GM19397 (cell line): ENCODE data around the gene SMYD5.

ENCODE experiments used
- ATAC-seq: cut with Tn5 transposase; IDR thresholded peaks from one replicate; pipeline ENCODE4 v1.9.1; 2021; ENCODE audit warnings: mild to moderate bottlenecking, moderate library complexity; ENCODE audit not compliant: unreplicated experiment

SMYD5 gene

GRCh38 chr2:73203055-73203681, 10.9 kb upstream of the SMYD5 start:
- no peak for ATAC-seq

DNA sequence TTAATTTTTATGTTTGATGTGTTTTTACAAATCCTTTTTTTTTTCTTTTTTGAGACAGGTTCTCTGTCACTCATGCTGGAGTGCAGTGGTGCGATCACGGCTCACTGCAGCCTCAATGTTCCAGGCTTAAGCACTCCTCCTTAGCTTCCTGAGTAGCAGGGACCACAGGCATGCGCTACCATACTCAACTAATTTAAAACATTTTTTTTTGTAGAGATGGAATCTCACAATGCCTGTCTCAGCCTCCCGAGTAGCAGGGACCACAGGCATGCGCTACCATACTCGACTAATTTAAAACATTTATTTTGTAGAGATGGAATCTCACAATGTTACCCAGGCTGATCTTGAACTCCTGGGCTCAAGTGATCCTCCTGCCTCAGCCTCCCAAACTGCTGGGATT, 8.4 kb upstream of the SMYD5 start:
- ATAC-seq: no peak

- no peak for ATAC-seq
Observed at GRCh38 chr2:73208258-73208657, 5.8 kb upstream of the SMYD5 start.

GRCh38 chr2:73210019-73210418, 4.0 kb upstream of the SMYD5 start:
- ATAC-seq: no peak

GRCh38 chr2:73210696-73211095, 3.3 kb upstream of the SMYD5 start:
- ATAC-seq: no peak

DNA sequence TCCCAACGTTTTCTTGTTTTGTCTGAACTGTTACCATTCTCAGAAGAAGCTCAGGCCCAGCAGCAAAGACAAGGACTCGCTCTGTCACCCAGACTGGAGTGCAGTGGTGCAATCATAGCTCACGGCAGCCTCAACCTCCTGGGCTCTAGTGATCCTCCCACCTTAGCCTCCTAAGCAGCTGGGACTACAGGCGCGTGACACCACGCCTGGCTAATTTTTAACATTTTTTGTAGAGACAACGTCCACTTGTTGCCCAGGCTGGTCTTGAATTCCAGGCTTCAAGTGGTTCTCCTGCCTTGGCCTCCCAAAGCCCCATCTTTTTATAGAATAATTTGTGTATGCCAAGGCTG, 2.0 kb upstream of the SMYD5 start:
- ATAC-seq: no peak

DNA sequence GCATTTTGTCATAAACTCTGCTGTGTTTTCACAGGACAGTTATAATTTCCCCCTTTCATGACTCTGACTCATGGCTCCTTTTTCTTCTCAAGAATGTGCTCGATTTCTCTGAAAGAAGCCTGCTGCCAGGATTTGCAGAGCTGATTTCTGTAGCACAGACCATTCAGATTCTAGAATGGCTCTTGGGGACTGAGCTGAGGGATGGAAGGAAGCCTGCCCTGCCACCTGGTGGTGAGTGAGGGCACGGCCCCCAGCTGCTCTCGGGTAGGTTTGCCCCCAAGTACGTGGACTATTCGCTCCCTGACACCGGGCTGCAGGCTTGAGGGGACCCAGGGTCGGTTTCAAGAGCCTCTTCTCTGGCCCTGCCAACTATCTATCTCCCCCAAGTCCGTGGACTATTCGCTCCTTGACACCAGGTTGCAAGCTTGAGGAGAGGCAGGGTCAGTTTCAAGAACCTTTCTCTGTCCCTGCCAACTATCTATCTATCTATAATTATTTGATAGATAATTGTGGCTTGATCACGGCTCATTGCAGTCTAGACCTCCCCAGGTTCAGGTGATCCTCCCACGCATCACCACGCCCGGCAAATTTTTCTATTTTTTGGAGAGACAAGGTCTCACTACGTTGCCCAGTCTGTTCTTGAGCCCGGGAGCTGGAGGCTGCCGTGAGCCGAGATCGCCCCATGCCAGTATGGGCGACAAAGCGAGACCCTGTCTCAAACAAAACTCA, 1.4 kb upstream of the SMYD5 start:
- peak; percentile 53 for ATAC-seq

DNA sequence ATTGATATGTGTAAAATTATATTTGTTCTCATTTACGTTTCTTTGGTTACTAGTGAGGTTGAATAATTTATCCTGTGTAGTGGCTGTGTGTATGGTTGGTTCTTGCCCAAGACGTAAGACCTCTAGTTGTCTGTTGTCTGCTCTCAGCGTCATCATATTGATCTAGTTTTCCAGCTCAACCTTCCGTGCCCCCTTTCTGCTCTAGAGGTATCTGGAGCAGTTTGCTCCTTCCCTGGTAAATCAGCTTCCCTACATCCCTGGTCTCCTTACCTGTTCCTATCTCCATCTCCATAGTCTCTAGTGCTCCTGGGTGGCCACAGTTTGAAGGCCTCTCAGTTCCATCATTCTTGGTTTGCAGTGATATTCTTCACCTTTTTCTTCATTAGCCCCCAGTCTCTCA, 1.2 kb downstream of the SMYD5 start:
- ATAC-seq: no peak

DNA sequence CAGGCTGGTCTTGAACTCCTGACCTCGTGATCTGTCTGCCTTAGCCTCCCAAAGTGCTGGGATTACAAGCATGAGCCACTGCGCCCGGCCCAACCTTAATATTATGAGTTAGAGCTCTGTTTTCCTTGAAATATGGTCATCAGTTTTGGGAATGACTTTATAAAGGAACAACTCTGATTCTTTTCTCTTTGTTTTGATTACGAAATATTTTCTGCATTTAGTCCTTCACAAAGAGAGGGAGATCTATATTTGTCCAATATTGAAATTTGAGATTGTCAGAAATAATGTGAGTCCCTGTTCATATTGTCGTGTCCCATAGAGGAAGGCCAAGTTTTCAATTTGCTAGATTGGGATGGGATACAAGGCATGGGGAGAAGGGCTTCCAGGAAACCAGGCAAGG, 3.1 kb downstream of the SMYD5 start:
- ATAC-seq: no peak

- no peak for ATAC-seq
Observed at GRCh38 chr2:73217826-73218225, 3.8 kb downstream of the SMYD5 start.

- no peak for ATAC-seq
Observed at GRCh38 chr2:73218298-73218697, 4.3 kb downstream of the SMYD5 start.

- no peak for ATAC-seq
Observed at GRCh38 chr2:73223821-73224220, 9.8 kb downstream of the SMYD5 start.

- ATAC-seq: no peak
Observed at GRCh38 chr2:73225513-73226360, 11.7 kb downstream of the SMYD5 start.

GRCh38 chr2:73227086-73227485, 13.0 kb downstream of the SMYD5 start:
- no peak for ATAC-seq

- no peak for ATAC-seq
Observed at GRCh38 chr2:73228631-73229030, 14.6 kb downstream of the SMYD5 start.

DNA sequence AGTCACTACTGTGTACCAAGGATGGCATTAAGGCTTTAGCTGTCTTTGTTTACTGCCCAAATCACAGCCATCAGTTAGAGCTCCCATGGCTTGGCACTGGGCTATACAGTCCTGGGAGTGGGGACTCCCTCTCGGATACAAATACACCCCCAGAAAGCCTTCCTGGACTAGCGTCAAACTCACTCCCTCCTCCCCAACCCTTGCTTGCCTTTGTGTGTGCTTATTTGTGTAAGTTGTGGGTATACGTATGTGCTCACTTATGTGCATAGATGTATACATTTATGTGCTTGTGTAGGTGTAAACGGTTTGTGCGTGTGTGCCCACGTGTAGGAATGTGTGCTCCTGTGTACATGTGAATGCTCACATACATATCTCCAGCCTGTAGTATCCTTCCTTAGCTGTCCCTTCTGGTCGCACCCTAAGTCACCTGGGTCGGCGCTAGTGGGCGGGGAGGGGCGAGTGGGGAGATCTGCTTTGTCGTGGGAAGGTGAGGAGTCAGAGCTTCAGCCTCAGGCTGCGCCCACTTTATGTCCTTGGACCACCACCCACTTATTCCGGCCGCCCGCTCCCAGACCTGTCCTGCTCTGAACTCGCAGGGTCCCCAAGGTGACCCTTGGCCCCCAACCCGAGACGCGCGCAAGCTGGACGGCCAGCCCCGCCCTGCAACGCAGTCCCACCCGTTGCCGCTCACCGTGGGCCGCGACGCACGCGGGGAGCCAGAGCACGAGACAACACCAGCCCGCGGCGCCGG, 18.5 kb downstream of the SMYD5 start:
- peak; percentile 2 for ATAC-seq

- peak; percentile 90 for ATAC-seq
Observed at GRCh38 chr2:73233154-73233931, 19.3 kb downstream of the SMYD5 start, which contains the start of gene PRADC1. Gene PRADC1, minus strand, starts transcription at chr2:73233239. Its CDS starts 79 bp downstream, at chr2:73233160.

DNA sequence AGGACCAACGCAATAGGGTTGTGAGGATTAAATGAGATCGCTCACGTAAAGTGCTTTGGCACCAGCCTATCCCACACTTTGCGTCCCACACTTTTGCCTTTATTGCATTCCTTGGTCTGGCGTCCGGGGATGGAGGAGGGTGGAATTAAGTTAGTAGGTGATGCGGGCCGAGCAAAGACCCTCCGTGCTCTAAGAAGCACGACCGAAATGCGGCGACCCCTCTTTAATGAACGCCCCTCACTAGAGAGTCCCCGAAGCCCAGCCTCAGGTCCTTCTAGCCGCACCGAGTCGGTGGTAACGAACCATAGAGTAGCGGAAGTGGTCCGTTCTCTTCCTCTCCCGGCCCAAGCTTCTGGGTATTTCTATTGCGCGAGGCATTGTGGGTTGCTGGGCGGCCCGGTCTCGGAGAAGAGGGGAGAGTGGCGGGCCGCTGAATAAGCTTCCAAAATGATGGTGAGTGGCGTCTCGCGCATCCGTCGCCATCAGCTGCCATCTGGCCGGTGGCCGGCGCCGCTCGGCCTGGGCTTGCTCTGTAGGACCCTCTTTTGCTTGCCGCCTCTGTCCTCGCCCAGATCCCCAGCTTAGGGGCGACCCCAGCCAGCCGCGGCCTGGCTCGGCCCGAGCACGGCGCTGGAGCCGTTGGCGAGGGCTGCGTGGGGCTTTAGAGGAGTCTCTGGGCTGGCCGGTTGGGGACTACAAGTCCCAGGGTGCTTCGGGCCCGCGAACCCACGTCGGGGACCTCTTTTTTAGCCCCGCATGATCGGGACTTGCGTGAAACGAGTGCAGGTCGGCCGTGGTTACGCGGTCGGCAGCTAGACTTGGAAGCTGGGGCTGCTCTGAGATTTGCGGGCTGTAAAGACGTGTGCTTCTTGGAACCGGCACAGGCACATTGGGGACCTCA, 20.1 kb downstream of the SMYD5 start, which contains the start of gene CCT7:
TSS of gene CCT7 (plus strand) at position 377 of the 901 bp plus-strand sequence. CDS start at position 448, 71 bp downstream.
- peak; percentile 64 for ATAC-seq
